SU-DHL-6 (cell line): ENCODE data around the gene OR5W2.
"Not testable (repeated sequence)": the region's sequence is repeated elsewhere in the genome, so short reads cannot be mapped to it uniquely, and the experiment has no call there.

Experiments used
- H2AFZ ChIP-seq: fragments of 200-600 bp; sonication (generic); 2 replicates; pipeline ENCODE4 v1.6.1; 2014; ENCODE audit warnings: low read depth, mild to moderate bottlenecking, moderate library complexity, mixed read lengths, antibody characterized with exemption, low read length; ENCODE audit not compliant: severe bottlenecking
- H3F3A ChIP-seq: fragments of 200-600 bp; shearing (Covaris generic); 2 replicates; pipeline ENCODE4 v1.6.0; 2016; ENCODE audit warnings: antibody characterized with exemption, mild to moderate bottlenecking; ENCODE audit not compliant: insufficient read depth
- H3K27ac ChIP-seq: fragments of 200-600 bp; sonication (generic); 2 replicates; pipeline ENCODE4 v1.5.1; 2016; ENCODE audit warnings: low read depth, mild to moderate bottlenecking, low read length, moderate library complexity, mixed read lengths
- H3K27me3 ChIP-seq: fragments of 200-600 bp; sonication (generic), shearing (Covaris generic); 2 replicates; pipeline ENCODE4 v1.6.0; 2014; ENCODE audit warnings: mild to moderate bottlenecking, low read length
- H3K36me3 ChIP-seq: fragments of 200-600 bp; sonication (generic); 2 replicates; pipeline ENCODE4 v1.6.1; 2014; ENCODE audit warnings: mild to moderate bottlenecking, low read length, mixed read lengths
- H3K4me2 ChIP-seq: fragments of 300-600, 200-600 bp; shearing (Covaris generic), sonication (generic); 2 replicates; pipeline ENCODE4 v1.6.0; 2014; ENCODE audit warnings: low read length, low read depth, mild to moderate bottlenecking; ENCODE audit not compliant: poor library complexity, severe bottlenecking
- H3K4me3 ChIP-seq: fragments of 200-600 bp; sonication (generic); 2 replicates; pipeline ENCODE4 v1.5.1; 2014; ENCODE audit warnings: antibody characterized with exemption, low read length, mild to moderate bottlenecking, mixed read lengths; ENCODE audit not compliant: insufficient read depth, poor library complexity, severe bottlenecking
- H3K79me2 ChIP-seq: fragments of 200-600 bp; sonication (generic); 2 replicates; pipeline ENCODE4 v1.6.1; 2014; ENCODE audit warnings: mild to moderate bottlenecking, low read length, moderate library complexity; ENCODE audit not compliant: insufficient read depth
- H3K9ac ChIP-seq: fragments of 200-600 bp; sonication (generic); 2 replicates; pipeline ENCODE4 v1.7.0; 2014; ENCODE audit warnings: mild to moderate bottlenecking, low read length
- H3K9me2 ChIP-seq: fragments of 200-600 bp; sonication (generic); replicated peaks from 2 replicates; pipeline ENCODE4 v1.6.1; 2014; ENCODE audit warnings: low read length; ENCODE audit not compliant: insufficient read depth
- H3K9me3 ChIP-seq: fragments of 200-600 bp; sonication (generic); 2 replicates; pipeline ENCODE4 v1.6.1; 2014; ENCODE audit warnings: low read length, mixed read lengths; ENCODE audit not compliant: insufficient read depth
- H4K20me1 ChIP-seq: fragments of 200-600 bp; sonication (generic); 2 replicates; pipeline ENCODE4 v1.6.1; 2014; ENCODE audit warnings: low read depth, mild to moderate bottlenecking, antibody characterized with exemption, low read length, moderate library complexity, mixed read lengths

Gene OR5W2

GRCh38 chr11:55867354-55867753 lies 47.0 kb downstream of the OR5W2 start:
- not testable (repeated sequence) for H3K9ac ChIP-seq, H3F3A ChIP-seq, H4K20me1 ChIP-seq, H3K9me3 ChIP-seq, H3K36me3 ChIP-seq, H3K27me3 ChIP-seq, H3K4me2 ChIP-seq, H3K27ac ChIP-seq, H3K9me2 ChIP-seq, H3K79me2 ChIP-seq, H3K4me3 ChIP-seq, H2AFZ ChIP-seq
